ENCODE results near the gene LSMEM2. TPM values are rescaled to one million over a fixed set of nuclear protein-coding genes. Genes with fewer than 3 reads are reported as not detected.
A peak's percentile ranks its signal among the peaks of the same experiment; 100 is the strongest.
"Not testable (repeated sequence)": the region's sequence is repeated elsewhere in the genome, so short reads cannot be mapped to it uniquely, and the experiment has no call there.

The LSMEM2 gene
- 17.1 TPM for total RNA-seq

- peak; percentile 66 for DNase-seq
Measured at GRCh38 chr3:50278880-50279224, at the start of gene LSMEM2. Gene LSMEM2, plus strand, starts transcription at chr3:50279087. Its CDS starts 27 bp downstream, at chr3:50279114.

- DNase-seq = no peak
Measured at GRCh38 chr3:50229490-50229889, 49.4 kb upstream of the LSMEM2 start.

- no peak for DNase-seq
Measured at GRCh38 chr3:50230104-50230793, 48.6 kb upstream of the LSMEM2 start.

- DNase-seq = no peak
Measured at GRCh38 chr3:50230794-50231125, 48.1 kb upstream of the LSMEM2 start.

- DNase-seq = no peak
Measured at GRCh38 chr3:50231581-50231980, 47.3 kb upstream of the LSMEM2 start.

GRCh38 chr3:50232303-50232702 is 46.6 kb upstream of the LSMEM2 start:
- DNase-seq = no peak

GRCh38 chr3:50233176-50233575 is 45.7 kb upstream of the LSMEM2 start:
- no peak for DNase-seq

GRCh38 chr3:50235716-50236483 is 43.0 kb upstream of the LSMEM2 start, which contains the start of gene GNAI2:
Gene GNAI2, plus strand, starts transcription at chr3:50236204. Its CDS starts 132 bp downstream, at chr3:50236336.
- DNase-seq = peak; percentile 100

GRCh38 chr3:50236484-50237132 is 42.3 kb upstream of the LSMEM2 start:
- DNase-seq = no peak

- peak; percentile 53 for DNase-seq
Measured at GRCh38 chr3:50237133-50237651, 41.7 kb upstream of the LSMEM2 start.

GRCh38 chr3:50237754-50238548 is 40.9 kb upstream of the LSMEM2 start:
- peak; percentile 84 for DNase-seq

- DNase-seq = peak; percentile 71
Measured at GRCh38 chr3:50238549-50239026, 40.3 kb upstream of the LSMEM2 start.

- DNase-seq = no peak
Measured at GRCh38 chr3:50239649-50240048, 39.2 kb upstream of the LSMEM2 start.

- DNase-seq = peak; percentile 31
Measured at GRCh38 chr3:50241163-50241562, 37.7 kb upstream of the LSMEM2 start.

GRCh38 chr3:50241713-50242380 is 37.0 kb upstream of the LSMEM2 start:
- DNase-seq = no peak

- DNase-seq = no peak
Measured at GRCh38 chr3:50242381-50242770, 36.5 kb upstream of the LSMEM2 start.

- peak; percentile 39 for DNase-seq
Measured at GRCh38 chr3:50242851-50243542, 35.9 kb upstream of the LSMEM2 start.

GRCh38 chr3:50243543-50243895 is 35.4 kb upstream of the LSMEM2 start:
- DNase-seq = no peak

- DNase-seq = not testable (repeated sequence)
Measured at GRCh38 chr3:50244813-50245212, 34.1 kb upstream of the LSMEM2 start.

- no peak for DNase-seq
Measured at GRCh38 chr3:50245251-50245745, 33.6 kb upstream of the LSMEM2 start.

All from tongue (tissue), 2 donors.